Activated naive CD8-positive, alpha-beta T cell treated with anti-CD3 and anti-CD28 coated beads, Interleukin-2, amount 50 U/mL, for 16 hours (primary cell): ENCODE data around the gene KIF26A.

Source experiments
- DNase-seq: peaks from one replicate; pipeline ENCODE4 v3.0.0-alpha.2; 2020; ENCODE audit warnings: low read depth, low spot score

KIF26A gene

GRCh38 chr14:104130974-104131651 lies 7.3 kb upstream of the KIF26A start:
- DNase-seq: no peak

- DNase-seq: no peak
Observed at GRCh38 chr14:104131968-104132732, 6.2 kb upstream of the KIF26A start.

DNA sequence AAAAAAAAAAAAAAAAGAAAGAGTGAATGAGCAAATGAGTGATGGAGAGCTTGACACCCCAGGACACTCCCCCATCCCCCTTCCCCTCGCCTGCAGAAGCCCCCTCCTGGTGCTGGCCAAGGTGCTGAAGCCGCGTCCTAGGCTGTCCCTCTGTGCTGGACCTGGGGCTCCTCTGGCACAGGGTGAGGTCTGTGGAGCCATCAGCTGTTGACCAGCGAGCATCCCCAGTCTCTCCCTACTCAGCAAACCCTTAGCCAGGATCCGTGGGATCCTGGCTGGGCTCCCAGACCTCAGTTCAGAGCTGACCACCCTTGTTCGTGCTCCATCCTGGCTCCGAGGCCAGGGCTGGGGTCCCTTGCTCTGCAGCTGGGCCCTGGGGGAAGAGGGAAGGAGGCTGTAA lies 5.4 kb upstream of the KIF26A start:
- no peak for DNase-seq

DNA sequence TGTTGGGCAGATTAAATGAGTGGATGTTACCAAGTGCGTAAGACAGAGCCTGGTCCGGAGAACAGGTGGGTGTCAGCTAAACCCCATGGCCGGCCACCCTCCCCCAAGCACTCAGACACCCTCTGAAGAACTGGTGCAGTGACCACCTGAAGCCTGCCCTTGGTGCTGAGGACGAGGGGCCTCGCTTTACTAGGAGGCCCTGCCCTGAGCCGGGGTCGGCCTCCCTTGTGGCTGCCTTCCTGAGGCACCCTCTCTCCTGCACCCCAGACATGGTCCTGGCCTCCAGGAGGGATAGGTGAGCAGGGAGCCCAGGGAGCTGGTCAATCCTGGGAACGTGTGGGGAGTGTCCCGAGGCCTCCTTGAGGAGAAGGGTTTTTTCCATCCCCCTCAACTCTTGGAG lies 4.9 kb upstream of the KIF26A start:
- no peak for DNase-seq

DNA sequence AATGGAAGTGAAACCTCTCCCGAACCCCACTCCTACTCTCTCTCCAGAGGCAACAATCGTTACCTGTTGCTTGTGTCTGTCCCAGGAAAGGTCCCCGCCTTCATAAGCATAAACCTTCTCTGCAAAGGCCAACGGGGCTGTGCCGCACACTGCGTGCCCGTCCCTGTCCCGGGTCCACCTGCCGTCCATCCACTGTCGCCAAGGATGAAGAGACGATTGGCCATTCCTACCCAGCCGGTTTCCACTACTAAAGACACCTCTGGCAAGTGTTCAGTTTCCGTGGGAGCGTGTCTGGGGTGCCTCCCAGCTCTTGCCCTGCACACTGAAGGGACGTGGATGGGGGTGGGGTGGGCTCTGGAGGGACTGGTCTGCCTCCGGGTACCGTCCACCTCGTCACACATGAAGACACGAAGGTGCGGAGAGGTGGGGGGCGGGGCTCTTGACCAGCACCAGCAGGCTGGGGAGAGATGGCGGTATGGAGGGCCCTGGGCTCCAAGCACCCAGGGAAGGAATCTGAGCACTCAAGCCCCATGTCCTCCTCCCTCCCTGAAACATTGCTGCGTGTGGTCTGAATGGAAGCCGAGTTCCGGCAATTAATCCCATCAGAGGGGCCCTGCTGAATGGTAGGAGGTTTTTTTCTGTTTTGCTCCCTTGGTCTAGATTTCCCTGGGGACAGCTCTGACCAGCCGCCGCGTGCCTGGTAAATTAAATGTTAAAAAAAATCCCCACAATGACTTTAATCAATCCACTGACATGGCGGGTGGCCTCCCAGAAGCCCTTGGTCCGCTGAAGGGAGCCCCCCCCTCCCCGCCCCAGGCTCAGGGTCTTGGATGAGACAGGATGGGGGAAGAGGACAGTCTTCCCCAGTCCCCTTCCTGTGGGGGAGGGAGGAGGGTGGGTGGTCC lies 4.1 kb upstream of the KIF26A start:
- no peak for DNase-seq

GRCh38 chr14:104135121-104135903 lies 3.1 kb upstream of the KIF26A start:
- DNase-seq: no peak

- DNase-seq: no peak
Observed at GRCh38 chr14:104135904-104136471, 2.4 kb upstream of the KIF26A start.

DNA sequence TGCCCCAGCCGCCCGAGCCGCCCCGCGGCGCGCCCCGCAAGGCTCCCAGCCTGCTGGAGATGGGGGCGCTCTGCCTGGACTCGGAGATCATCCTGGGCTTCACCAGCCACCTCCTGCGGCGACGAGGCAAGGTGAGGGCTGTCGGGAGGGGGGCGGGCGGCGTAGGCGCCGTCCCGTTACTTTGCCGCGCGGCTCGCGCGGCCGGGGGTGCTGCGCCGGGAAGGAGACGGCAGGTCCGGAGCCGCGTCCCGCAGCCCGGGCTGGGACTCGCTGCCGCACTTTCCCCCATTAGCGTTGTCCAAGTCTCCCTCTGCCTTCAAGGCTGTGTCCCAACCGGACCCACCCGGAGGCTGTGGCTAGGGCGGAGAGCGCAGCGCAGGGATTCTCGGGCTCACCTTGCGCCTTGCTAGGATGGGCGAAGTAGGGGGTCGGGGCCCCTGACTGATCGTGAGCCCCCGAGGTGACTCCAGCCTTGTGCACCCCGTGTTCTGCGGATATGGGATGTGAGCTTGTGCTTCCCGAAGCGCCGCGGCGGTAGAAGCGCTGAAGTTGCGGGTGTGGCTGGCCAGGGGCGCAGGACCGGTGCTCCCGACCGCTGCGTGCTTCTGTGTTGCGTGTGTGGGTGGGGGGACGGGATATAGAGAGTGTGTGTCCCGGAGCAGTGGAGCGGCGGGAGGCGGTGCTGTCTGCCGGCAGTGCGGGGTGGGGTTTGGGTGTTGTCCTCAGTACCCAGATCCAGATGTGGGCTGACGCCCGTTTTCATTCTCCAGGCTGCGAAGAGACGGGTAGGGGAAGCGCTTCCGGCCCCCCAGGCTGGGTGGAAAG lies 1.7 kb upstream of the KIF26A start:
- DNase-seq: no peak

DNA sequence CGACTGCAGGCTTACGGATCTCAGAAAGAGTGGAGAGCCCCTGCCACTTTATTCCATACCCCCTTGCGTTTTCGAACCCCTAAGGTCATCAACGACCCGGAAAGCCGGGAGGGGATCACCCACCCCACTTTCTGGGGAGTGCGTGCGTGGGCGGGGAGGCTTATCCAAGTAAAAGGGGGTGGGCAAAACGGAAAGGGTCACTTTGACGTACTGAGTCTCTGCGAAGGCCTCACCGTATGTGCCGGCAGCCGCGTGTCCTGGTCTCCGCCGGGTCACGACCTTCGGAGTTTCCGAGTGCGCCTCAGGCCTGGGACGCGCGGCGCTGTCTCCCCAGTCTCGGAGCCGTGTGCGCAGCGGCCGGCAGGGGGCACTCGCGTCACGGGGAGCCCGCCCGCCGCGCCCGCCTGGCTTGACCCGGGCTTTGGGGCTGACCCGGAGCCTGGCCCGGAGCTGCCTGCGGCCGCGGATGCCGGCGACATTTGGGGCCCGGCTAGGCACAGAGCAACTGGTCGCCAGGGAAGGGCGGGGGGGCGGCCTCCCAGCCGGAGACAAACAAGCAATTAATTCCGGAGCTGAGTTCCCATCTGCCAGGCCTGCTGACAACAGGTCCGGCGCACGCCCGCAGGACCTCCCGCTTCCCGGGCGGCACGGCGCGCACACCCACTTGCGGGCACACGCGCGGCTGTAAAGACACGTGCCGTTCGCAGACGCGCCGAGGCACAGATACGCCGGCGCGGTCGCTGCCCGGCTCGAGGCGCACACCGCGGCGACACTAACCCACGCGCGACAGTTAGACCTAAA lies 890 bp upstream of the KIF26A start:
- DNase-seq: peak; percentile 24

DNA sequence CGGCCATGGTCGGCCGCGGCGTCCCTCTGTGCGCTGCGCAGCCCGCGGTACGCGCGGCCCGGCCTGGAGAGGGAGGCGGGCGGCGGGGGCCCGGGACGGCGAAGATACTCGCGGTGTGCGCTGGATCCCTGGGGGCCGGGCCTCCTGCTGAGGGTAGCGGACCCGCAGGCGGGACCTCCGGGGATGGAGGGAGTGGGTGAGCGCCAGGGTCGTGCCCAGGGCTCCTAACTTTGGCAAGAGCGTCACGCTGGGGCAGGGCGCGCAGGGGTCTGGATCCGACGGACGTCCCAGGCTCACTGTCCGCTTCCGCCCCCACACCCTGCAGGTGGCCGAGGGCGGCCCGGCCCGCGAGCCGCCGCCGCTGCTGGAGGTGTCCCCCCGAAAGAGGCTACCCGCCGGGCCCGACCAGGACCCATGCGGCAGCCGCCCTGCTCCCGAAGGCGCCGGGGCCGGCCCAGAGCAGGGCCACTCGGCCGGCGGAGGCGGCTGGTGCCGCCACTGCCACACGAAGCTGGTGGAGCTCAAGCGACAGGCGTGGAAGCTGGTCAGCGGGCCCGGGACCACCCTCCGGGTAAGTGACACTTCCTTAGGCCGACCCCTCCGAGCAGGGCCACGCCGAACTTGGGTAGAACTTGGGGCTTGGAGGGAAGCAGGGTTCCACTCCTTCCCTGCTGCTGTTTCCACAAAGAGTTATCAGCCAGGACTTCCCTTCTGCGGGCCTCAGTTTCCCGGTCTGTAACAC lies 502 bp downstream of the KIF26A start:
- DNase-seq: no peak

- DNase-seq: no peak
Observed at GRCh38 chr14:104139460-104140212, 1.2 kb downstream of the KIF26A start.

DNA sequence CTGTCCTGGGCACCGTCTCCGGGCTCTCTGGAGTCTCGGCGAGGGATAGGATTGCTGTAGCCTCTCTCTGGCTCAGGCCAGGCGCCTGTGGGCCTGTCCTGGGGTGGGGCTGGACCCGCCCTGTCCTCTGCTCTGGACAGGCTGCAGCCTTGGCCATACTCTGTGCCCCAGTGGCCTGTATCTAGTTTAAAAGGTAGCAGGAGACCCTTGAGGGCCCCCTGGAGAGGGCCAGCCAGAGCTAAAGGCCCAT lies 1.8 kb downstream of the KIF26A start:
- no peak for DNase-seq

DNA sequence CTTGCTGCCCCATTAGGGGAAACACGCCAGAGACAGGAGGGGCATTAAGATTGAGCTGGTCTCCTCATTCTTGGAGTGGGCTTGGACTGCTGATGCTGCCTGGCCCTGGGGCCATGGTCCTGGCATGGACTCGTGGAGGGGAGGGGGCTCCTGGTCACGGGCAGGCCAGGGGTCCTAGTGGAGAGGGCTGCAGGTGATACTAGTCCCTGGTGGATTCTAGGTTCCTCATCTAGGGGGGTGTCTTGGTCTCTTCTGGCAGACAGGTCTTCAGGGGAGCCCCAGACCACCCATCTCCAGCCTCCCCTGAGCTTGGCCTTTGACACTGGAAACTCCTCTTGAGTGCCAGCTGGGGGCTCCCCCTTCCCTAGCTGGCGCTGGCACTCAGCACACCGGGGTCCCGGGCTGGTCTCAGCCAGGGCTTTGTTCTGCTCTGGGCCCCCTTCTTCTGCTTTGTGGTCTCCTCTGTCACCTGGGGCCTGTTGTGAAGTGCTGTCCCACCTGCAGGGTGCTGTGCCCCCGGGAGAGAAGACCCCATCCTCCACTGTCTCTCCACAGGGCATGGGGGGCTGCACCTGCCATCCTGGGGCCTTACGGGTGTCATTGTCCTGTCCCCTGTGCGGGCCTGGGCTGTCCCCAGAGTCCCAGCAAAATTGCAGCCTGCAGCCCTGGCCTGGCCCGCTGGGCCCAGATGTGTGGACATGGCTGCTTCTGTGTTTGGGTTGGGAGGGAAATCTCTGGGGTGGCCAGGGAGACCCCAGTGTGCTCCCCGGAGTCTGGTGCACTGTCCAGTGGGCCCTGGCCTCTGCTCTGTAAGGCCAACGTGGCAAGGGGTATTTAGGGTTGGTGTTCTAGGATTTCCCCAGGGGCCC lies 2.3 kb downstream of the KIF26A start:
- no peak for DNase-seq

- DNase-seq: no peak
Observed at GRCh38 chr14:104141621-104142091, 3.3 kb downstream of the KIF26A start.

GRCh38 chr14:104142136-104142945 lies 4.0 kb downstream of the KIF26A start:
- DNase-seq: no peak

DNA sequence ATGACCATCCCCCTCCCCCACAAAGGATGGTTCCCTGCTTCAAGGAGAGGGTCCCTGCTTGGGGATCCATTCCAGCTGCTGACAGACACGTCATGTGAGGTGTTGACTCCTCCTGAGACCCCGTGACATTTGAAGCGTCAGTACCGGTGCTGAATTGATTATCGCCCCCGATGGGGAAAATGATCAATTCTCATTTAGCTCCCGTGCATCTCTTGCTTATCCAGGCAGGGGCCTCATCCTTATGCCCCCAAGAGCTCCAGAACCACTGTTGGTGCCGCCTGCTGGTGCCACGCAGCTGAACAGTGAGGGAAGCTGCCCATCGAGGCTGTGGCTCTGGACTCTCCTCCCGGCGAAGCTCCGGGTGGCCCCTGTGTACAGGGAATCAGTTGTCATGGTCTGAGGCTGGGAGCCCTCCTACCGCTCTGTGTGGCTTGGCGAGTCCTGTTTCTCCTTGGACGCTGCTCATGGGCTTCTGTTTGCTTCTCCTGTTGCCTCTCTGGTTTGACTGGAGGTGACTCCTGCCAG lies 4.6 kb downstream of the KIF26A start:
- DNase-seq: no peak
